Panc1 (cell line): Measurements from ENCODE around the gene TBR1. TPM values are rescaled to one million over a fixed set of nuclear protein-coding genes. Genes with fewer than 3 reads are reported as not detected.

Experiments used
- ATAC-seq: fragments of 200-7000 bp; cut with Tn5 transposase; 2 replicates; pipeline ENCODE4 v1.9.1; 2020; ENCODE audit warnings: mild to moderate bottlenecking, moderate library complexity
- BruUV-seq: library from RNA; stranded (reverse); fragments of 400-500 nt; replicated peaks from 2 replicates; lab custom pipeline; 2021; lab: Mats Ljungman, UMichigan
- CTCF ChIA-PET: fragments of 300-600 bp; sonication (Branson Sonifier 250); formaldehyde crosslinking; loops from one replicate; lab custom pipeline; 2022; ENCODE audit warnings: antibody characterized with exemption; lab: Charles Lee
- POLR2A ChIA-PET: fragments of 300-600 bp; sonication (Branson Sonifier 250); formaldehyde crosslinking; loops from one replicate; lab custom pipeline; 2022; ENCODE audit warnings: antibody characterized with exemption; lab: Charles Lee
- DNase-seq: peaks from one replicate; pipeline ENCODE4 v3.0.0-alpha.2; 2010; ENCODE audit warnings: low read depth, low spot score
- H3K27ac ChIP-seq: 2 replicates; pipeline ENCODE4 v1.5.1; 2011; ENCODE audit warnings: mild to moderate bottlenecking, low read length, inconsistent platforms
- H3K27me3 ChIP-seq: fragments of 200-500 bp; sonication (Bioruptor generic); 2 replicates; pipeline ENCODE4 v1.6.0; 2014; ENCODE audit warnings: low read length, inconsistent platforms; ENCODE audit not compliant: control insufficient read depth, insufficient read depth
- H3K36me3 ChIP-seq: fragments of 200-500 bp; sonication (Bioruptor generic); 2 replicates; pipeline ENCODE4 v1.5.1; 2014; ENCODE audit warnings: inconsistent platforms, mild to moderate bottlenecking, low read length, moderate library complexity; ENCODE audit not compliant: control insufficient read depth, insufficient read depth
- H3K4me1 ChIP-seq: 2 replicates; pipeline ENCODE4 v1.5.1; 2011; ENCODE audit warnings: inconsistent platforms, mild to moderate bottlenecking, low read length, moderate library complexity; ENCODE audit not compliant: control insufficient read depth, insufficient read depth
- H3K4me3 ChIP-seq, 2 experiments: 2 replicates each; pipeline ENCODE4 v1.5.1; 2011 to 2012; ENCODE audit warnings: low read depth in 2 of 2, low read length in 2 of 2, mild to moderate bottlenecking in 2 of 2, inconsistent platforms in 1 of 2, moderate library complexity in 1 of 2
- H3K9me3 ChIP-seq: fragments of 200-500 bp; sonication (Bioruptor generic); 2 replicates; pipeline ENCODE4 v1.5.1; 2014; ENCODE audit warnings: low read depth, mild to moderate bottlenecking, inconsistent platforms, low read length, moderate library complexity; ENCODE audit not compliant: control insufficient read depth, insufficient read depth
- CTCF ChIP-seq: fragments of 450-650 bp; IDR thresholded peaks from 2 replicates; pipeline ENCODE4 v1.5.1; 2017; ENCODE audit warnings: mild to moderate bottlenecking
- POLR2AphosphoS5 ChIP-seq: IDR thresholded peaks from 2 replicates; pipeline ENCODE4 v1.6.1; 2012; ENCODE audit warnings: mild to moderate bottlenecking, low read depth, low read length, moderate library complexity
- REST ChIP-seq, 2 experiments: IDR thresholded peaks; 2 replicates each; pipeline ENCODE4 v1.6.1; 2011 to 2012; ENCODE audit warnings: low read depth in 2 of 2, control low read depth in 1 of 2, low read length in 1 of 2, mild to moderate bottlenecking in 1 of 2, moderate library complexity in 1 of 2; ENCODE audit not compliant: insufficient read depth in 1 of 2
- SIN3A ChIP-seq: IDR thresholded peaks from 2 replicates; pipeline ENCODE4 v1.6.1; 2012; ENCODE audit warnings: low read depth, mild to moderate bottlenecking, low read length, moderate library complexity, borderline replicate concordance; ENCODE audit not compliant: insufficient read depth
- TCF7L2 ChIP-seq: IDR thresholded peaks from 2 replicates; pipeline ENCODE4 v1.6.1; 2011; ENCODE audit warnings: mild to moderate bottlenecking, low read depth, low read length, inconsistent platforms
- in situ Hi-C: cut with HindIII; loops from 2 replicates; pipeline ENCODE4 v1.10.0; 2016; ENCODE audit warnings: low sequenced_read_pairs, low pct_unique_long_range_greater_than_20kb
- intact Hi-C: fragments of 100-400 bp; cut with micrococcal nuclease; formaldehyde crosslinking; loops from one replicate; pipeline ENCODE4 v1.10.0; 2022; ENCODE audit not compliant: unreplicated experiment
- total RNA-seq: library from RNA; stranded (reverse); gene quantifications from one replicate; pipeline ENCODE4 v1.2.1, GENCODE V29; 2021; ENCODE audit not compliant: unreplicated experiment

TBR1 gene
- total RNA-seq, 1 experiment from 2014 or later = not detected

- no peak overlapping the region for H3K4me3 ChIP-seq
- ChIA-PET POLR2A (no interaction called here), CTCF (no interaction called here)
- H3K27ac ChIP-seq = no peak overlapping the region
- no peaks in the 10 kb centered on the region for H3K36me3 ChIP-seq
- ATAC-seq (no peak), DNase-seq (no peak)
- no TSS peak for BruUV-seq
- H3K9me3 ChIP-seq = no peaks in the 10 kb centered on the region
- in situ Hi-C loops (no loop called here), intact Hi-C loops (no loop called here)
- H3K27me3 ChIP-seq = no peaks in the 10 kb centered on the region; the same call in none of the 2 replicates
- no peak for TF ChIP-seq CTCF
- TF ChIP-seq TCF7L2 = no peak
- no peak for TF ChIP-seq SIN3A
- no peak for TF ChIP-seq REST (IDR thresholded peaks at IDR 0.05; ENCODE audit: insufficient read depth in 1 of 2, low read depth in 2 of 2, low read length in 1 of 2)
- no peaks in the 10 kb centered on the region for H3K4me1 ChIP-seq
These were observed 9.0 kb downstream of the TBR1 start for GRCh38 chr2:161424891-161425727.

GRCh38 chr2:161425728-161426454 is 9.8 kb downstream of the TBR1 start:
- Histone ChIP-seq H3K9me3 (no peaks in the 10 kb centered on the region), H3K36me3 (no peaks in the 10 kb centered on the region), H3K4me1 (no peaks in the 10 kb centered on the region), H3K4me3 (no peak overlapping the region), H3K27me3 (no peaks in the 10 kb centered on the region), H3K27ac (no peak overlapping the region)
- in situ Hi-C loops = no loop called here
- DNase-seq = no peak
- TF ChIP-seq POLR2AphosphoS5 = no peak
- TF ChIP-seq SIN3A = no peak
- no peak for TF ChIP-seq CTCF
- TF ChIP-seq TCF7L2 = no peak
- TF ChIP-seq REST (IDR thresholded peaks at IDR 0.05; ENCODE audit: insufficient read depth in 1 of 2, low read depth in 2 of 2, low read length in 1 of 2) = no peak
- ChIA-PET CTCF (no interaction called here), POLR2A (interaction anchor here (0.6 kb wide), 1 partner anchor 43 kb away, joined by 3 read pairs; no protein-coding TSS in a partner anchor)
- no TSS peak for BruUV-seq
- intact Hi-C loops = no loop called here
- ATAC-seq = no peak
